Measurements from ENCODE around the gene GNG12.
A peak's percentile ranks its signal among the peaks of the same experiment; 100 is the strongest.

The GNG12 gene

DNA sequence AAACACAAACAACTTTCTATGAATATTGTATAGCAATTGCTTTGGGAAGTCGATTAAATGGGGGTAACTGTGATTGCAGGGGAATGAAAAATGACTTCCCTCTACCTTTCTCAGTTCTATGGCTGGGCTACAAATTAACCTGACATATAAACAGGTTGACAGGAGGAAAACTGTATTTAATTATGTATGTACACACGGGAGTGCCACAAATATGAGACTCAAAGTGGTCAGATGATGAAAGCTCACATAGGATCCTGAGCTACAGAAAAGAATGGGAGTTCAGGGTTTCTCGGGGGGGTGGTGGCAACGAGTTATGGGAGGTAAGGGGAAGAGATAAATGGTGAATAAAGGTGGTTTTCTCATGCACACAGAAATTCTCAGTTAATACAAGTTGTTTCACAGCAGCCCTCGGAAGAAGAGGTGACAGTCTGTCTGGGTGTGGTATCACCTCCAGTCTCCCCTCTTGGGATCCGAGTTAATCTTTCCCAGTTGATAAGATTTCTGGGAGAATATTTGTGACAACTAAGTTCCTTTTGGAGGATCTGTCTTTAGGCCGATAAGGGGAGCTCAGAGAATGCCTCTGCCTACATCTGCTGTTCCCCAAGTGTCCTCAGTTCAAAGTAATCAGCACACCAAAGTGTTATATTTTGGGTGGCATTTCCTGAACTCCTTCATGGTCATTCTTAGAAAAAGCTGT, 122.0 kb downstream of the GNG12 start:
- DNase-seq (ENCODE audit: low read depth in 4 of 4, low spot score in 1 of 4), result no peak

DNA sequence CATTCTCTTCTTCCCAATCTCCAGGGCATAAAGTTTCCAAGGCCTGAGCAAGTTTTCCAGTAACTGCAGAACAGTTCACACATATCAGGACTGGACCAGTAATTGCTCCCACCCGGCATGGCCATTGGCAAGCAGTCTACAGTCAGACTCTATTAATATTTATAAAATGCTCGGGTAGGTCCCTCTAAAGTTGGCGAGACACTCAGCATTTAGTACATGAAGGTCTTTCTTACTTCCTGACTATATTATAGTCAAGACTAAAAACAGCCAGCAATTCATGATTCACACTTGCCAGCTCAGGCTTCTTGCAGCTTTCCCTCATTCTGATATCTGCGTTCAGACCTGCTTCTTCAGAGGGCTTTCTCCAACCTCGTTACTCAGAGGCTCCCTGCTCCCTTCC, 122.8 kb downstream of the GNG12 start:
- DNase-seq (ENCODE audit: low read depth in 4 of 4, low spot score in 1 of 4), result no peak

DNA sequence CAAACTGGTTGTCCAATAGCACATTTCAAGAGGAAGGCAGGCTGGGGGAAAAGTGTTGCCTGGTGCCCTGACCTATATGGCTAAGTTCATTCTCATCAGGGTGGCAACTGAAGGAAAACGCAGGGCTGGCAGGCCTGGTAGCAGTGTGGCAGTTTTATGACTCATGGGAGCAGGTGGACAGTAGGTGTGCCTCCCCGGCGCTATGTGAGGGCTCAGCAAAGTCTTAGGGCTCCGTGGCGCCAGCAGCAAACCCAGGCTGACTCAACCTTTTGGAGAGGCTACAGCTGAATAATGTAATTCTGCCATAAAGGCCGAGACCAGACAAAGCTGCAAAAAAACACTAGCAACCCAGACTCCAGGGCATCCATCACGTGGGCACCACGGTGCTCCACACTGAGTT, 124.7 kb downstream of the GNG12 start:
- no peak for DNase-seq (ENCODE audit: low read depth in 4 of 4, low spot score in 1 of 4)

- DNase-seq (ENCODE audit: low read depth in 4 of 4, low spot score in 1 of 4), result no peak
Measured at GRCh38 chr1:67705735-67706453, 127.4 kb downstream of the GNG12 start.

- no peak for DNase-seq (ENCODE audit: low read depth in 4 of 4, low spot score in 1 of 4)
Measured at GRCh38 chr1:67704351-67704750, 128.9 kb downstream of the GNG12 start.

GRCh38 chr1:67701876-67702275, 131.4 kb downstream of the GNG12 start:
- no peak for DNase-seq (ENCODE audit: low read depth in 4 of 4, low spot score in 1 of 4)

- DNase-seq (ENCODE audit: low read depth in 4 of 4, low spot score in 1 of 4), result peak in 1 of 4 experiments; percentile 16
Measured at GRCh38 chr1:67700692-67701410, 132.4 kb downstream of the GNG12 start.

- no peak for DNase-seq (ENCODE audit: low read depth in 4 of 4, low spot score in 1 of 4)
Measured at GRCh38 chr1:67700220-67700619, 133.0 kb downstream of the GNG12 start.

DNA sequence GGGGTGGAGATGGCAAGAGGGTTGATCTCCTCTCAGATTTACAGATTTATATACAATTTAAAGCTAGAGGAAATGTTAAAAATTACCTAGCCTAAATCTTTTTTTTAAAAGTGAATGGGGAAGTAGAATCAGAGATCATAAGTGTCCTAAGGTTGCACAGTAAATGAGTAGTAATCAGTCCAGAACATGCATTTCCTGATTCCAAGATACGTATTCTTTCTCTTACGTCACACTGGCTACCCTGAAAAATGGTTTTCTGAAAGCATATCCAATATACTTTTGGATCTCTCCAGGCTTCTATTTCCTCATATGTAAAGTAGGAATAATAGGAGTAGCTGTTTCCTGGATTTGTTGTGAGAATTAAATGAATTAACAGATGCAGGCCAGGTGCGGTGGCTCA, 136.6 kb downstream of the GNG12 start:
- no peak for DNase-seq (ENCODE audit: low read depth in 4 of 4, low spot score in 1 of 4)

GRCh38 chr1:67695963-67696362, 137.3 kb downstream of the GNG12 start:
- no peak for DNase-seq (ENCODE audit: low read depth in 4 of 4, low spot score in 1 of 4)

DNA sequence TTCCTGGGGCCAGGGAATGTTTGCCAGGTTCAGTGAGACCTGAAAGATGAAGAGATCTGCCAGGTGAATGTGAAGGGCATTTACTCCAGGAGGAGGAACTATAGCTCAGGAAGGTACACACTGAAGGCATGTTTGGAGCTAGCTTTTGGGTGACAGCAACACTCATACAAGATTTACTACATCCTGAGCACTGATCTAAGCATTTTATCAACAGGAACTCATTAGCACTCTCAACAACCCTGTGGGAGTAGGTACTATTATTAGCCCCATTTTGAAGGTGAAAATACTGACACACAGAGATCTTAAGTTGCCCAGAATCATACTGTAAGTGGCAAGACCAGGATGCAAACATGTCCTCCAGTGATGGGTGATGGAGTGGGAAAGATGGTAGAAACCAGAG, 141.6 kb downstream of the GNG12 start:
- no peak for DNase-seq (ENCODE audit: low read depth in 4 of 4, low spot score in 1 of 4)

DNA sequence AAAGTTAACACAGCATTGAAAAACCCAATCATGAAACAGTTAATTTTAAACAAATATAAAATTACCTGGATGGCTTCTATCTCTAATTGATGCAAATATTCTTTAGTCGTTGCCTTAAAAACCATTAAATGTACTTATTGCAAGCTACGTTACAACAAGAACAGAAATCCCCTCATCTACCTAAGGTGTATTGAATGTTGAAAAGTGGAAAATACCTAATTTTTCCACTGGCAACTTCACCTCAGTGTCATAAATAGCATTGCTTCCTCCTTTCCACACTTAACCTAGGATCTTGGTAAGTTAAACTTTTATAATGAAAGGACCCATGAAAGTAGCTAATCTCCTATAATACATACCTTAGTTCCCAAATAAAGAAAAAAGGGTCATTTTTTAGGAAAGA, 142.9 kb downstream of the GNG12 start:
- no peak for DNase-seq (ENCODE audit: low read depth in 4 of 4, low spot score in 1 of 4)

DNA sequence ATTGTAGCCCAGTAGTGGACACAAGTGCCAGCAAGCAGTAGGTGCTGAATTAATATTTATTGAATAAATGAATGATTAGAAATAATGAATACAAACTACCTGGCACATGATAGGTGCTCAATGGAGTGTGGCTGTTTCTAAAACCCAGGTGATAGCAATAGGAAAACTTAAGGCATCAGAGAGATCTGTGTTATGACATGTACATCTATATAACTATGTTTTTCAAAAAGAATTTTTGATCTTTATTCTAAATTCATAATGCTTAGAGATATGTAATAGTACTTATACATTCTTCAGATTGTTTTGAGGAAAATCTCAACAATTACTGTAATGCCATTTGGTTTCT, 143.3 kb downstream of the GNG12 start:
- no peak for DNase-seq (ENCODE audit: low read depth in 4 of 4, low spot score in 1 of 4)

- no peak for DNase-seq (ENCODE audit: low read depth in 4 of 4, low spot score in 1 of 4)
Measured at GRCh38 chr1:67689267-67690017, 143.8 kb downstream of the GNG12 start.

GRCh38 chr1:67688526-67689219, 144.6 kb downstream of the GNG12 start:
- DNase-seq (ENCODE audit: low read depth in 4 of 4, low spot score in 1 of 4), result no peak

- DNase-seq (ENCODE audit: low read depth in 4 of 4, low spot score in 1 of 4), result no peak
Measured at GRCh38 chr1:67687649-67688048, 145.6 kb downstream of the GNG12 start.

GRCh38 chr1:67687198-67687545, 146.1 kb downstream of the GNG12 start:
- DNase-seq (ENCODE audit: low read depth in 4 of 4, low spot score in 1 of 4), result no peak

DNA sequence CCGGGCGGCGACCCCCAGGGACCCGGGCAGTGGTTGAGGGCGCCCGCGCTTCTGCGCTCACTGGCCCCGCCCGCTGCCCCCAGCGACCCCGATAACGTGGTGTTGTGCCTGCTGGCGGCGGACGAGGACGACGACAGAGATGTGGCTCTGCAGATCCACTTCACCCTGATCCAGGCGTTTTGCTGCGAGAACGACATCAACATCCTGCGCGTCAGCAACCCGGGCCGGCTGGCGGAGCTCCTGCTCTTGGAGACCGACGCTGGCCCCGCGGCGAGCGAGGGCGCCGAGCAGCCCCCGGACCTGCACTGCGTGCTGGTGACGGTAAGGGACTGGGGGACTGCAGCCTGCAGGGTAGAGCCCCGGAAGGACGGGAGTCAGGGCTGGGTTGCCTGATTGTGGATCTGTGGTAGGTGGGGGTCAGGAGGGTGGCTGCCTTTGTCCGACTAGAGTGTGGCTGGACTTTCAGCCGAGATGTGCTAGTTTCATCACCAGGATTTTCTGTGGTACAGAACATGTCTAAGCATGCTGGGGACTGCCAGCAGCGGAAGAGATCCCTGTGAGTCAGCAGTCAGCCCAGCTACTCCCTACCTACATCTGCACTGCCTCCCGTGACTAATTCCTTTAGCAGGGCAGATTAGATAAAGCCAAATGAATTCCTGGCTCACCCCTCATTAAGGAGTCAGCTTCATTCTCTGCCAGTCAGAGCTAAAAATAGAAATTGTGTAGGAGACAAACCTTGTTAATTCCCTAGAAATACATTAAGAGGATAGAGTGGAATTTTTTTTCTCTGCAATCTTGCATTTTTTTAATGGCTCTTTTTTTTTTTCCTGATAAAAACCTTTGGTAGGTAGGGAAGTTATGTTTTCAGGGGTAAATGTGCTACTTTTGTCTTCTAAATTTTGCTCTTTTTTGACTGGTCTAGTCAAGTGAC, 146.7 kb downstream of the GNG12 start:
- DNase-seq (ENCODE audit: low read depth in 4 of 4, low spot score in 1 of 4), result peak in 3 of 4 experiments; percentile 24 to 46 (median 24)

DNA sequence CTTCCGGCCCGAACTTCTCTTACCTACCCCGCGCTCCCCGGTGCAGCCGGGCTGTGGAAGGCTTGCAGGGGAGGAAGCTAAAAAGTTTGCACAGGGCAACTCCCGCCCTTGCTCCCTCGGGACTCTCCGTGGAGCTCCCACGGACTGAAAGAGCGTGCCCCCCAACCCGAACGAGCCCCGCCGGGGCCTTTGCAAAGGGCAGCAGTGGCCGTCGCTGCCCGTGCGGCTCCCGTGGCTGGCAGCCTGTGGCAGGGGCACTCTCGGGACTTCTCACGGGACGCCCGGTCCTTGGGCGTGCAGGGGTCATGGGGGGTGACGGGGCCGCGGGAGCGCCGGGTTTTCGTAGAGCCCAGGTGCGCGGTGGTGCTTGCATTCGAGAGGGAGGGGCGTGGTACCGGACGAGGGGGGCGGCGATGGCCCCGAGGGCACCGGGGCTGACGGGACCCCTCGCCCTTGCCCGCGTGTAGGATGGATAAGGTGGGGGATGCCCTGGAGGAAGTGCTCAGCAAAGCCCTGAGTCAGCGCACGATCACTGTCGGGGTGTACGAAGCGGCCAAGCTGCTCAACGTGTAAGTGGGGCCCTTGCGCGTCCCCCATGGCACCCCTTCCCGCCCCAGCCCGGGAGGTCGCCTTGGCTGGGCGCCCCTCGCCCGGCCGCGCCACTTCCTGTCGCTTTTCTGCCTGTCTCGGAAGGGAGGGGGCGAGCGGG, 147.6 kb downstream of the GNG12 start:
- peak; percentile 24 to 50 (median 40) for DNase-seq (ENCODE audit: low read depth in 4 of 4, low spot score in 1 of 4)
